ENCODE measurements around the gene CALML6.
A peak's percentile ranks its signal among the peaks of the same experiment; 100 is the strongest.

GRCh38 chr1:1918901-1919303, 3.8 kb downstream of the CALML6 start, which contains the start of gene TMEM52:
- TF ChIP-seq CTCF (IDR thresholded peaks at IDR 0.05 in 8 of 11, conservative IDR thresholded peaks at IDR 0.05 in 3 of 11) (peak in 3 of 11 experiments; percentile 5 to 36 (median 6)), POLR2A (IDR thresholded peaks at IDR 0.05) (no peak), POLR2AphosphoS5 (IDR thresholded peaks at IDR 0.05) (peak in 1 of 3 donors; percentile 62)

All from spleen (tissue), 7 donors.